ENCODE data around the gene PATE1. TPM values are rescaled to one million over a fixed set of nuclear protein-coding genes. Genes with fewer than 3 reads are reported as not detected.

The PATE1 gene
- total RNA-seq, 4 donors from 2014 or later, result not detected

GRCh38 chr11:125724125-125724524 lies 22.0 kb upstream of the PATE1 start:
- intact Hi-C loops (cut with DNase I), result no loop called here
- TF ChIP-seq POLR2A (IDR thresholded peaks at IDR 0.05), result no peak
- TF ChIP-seq, protein P1, sequence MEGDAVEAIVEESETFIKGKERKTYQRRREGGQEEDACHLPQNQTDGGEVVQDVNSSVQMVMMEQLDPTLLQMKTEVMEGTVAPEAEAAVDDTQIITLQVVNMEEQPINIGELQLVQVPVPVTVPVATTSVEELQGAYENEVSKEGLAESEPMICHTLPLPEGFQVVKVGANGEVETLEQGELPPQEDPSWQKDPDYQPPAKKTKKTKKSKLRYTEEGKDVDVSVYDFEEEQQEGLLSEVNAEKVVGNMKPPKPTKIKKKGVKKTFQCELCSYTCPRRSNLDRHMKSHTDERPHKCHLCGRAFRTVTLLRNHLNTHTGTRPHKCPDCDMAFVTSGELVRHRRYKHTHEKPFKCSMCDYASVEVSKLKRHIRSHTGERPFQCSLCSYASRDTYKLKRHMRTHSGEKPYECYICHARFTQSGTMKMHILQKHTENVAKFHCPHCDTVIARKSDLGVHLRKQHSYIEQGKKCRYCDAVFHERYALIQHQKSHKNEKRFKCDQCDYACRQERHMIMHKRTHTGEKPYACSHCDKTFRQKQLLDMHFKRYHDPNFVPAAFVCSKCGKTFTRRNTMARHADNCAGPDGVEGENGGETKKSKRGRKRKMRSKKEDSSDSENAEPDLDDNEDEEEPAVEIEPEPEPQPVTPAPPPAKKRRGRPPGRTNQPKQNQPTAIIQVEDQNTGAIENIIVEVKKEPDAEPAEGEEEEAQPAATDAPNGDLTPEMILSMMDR (IDR thresholded peaks at IDR 0.05), result peak in 1 of 6 experiments; percentile 25
- WGBS, 2 donors, result 71 to 95% methylated on average over 1 of the region's 1 CpG
- Histone ChIP-seq H3K27ac (no peak overlapping the region), H3K4me3 (no peak overlapping the region), H3K27me3 (peaks cover 0 to 34% (median 0%) of the 10 kb centered on the region in 4 donors), H3K36me3 (no peaks in the 10 kb centered on the region), H3K9me3 (no peaks in the 10 kb centered on the region), H3K4me1 (peaks cover 0 to 10% (median 0%) of the 10 kb centered on the region in 3 donors)
- DNase-seq, result no peak

DNA sequence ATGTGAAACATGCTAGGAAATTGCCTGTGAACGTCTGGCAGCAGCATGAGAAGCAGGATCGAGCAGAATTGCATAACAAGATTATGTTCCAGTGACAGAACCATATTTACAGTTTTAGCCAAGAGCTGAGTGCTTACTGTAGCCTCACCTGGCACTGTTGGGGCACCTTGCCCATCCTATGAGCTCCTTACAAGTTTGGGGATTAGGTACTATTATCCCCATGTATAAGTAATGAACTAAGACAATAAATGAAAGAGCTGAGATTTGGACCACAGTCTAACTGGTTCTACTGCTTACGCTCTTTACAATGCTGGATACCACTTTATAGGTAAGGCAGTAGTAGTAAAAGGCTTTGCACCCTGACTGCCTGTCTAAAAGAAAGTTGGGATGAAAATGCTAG lies 17.1 kb upstream of the PATE1 start:
- Histone ChIP-seq H3K27ac (no peak overlapping the region), H3K36me3 (no peaks in the 10 kb centered on the region), H3K27me3 (peaks cover 0 to 18% (median 0%) of the 10 kb centered on the region in 4 donors), H3K9me3 (no peaks in the 10 kb centered on the region), H3K4me1 (peaks cover 0 to 14% (median 0%) of the 10 kb centered on the region in 3 donors), H3K4me3 (no peak overlapping the region)
- TF ChIP-seq, protein P1 (IDR thresholded peaks at IDR 0.05), result no peak
- TF ChIP-seq POLR2A (IDR thresholded peaks at IDR 0.05), result no peak
- no peak for DNase-seq
- 29 to 49% methylated on average over 3 of the region's 3 CpGs for WGBS, 2 donors
- intact Hi-C loops (cut with DNase I), result no loop called here

DNA sequence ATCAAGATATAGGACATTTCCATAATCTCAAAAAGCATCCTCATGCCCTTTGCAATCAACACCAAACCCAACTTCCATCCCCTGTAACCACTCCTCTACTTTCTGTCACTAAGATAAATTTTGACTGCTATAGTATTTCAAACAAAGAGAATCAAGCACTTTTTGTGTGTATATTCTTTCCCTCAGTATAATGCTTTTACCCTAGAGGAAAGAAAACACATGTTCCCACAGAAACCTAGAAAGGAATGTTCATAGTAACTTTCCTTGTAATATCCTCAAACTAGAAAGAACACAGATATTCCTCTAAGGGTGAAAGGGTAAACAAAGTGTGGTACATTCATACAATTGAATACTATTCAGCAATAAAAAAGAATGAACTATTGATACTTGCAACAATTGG lies 5.5 kb upstream of the PATE1 start:
- no peak overlapping the region for H3K4me3 ChIP-seq
- H3K36me3 ChIP-seq, result no peaks in the 10 kb centered on the region
- TF ChIP-seq, protein P1 (IDR thresholded peaks at IDR 0.05), result no peak
- TF ChIP-seq POLR2A (IDR thresholded peaks at IDR 0.05), result no peak
- H3K27me3 ChIP-seq, result peaks cover 0 to 9% (median 0%) of the 10 kb centered on the region in 4 donors
- H3K4me1 ChIP-seq, result no peaks in the 10 kb centered on the region
- no peak for DNase-seq
- H3K27ac ChIP-seq, result no peak overlapping the region
- intact Hi-C loops (cut with DNase I), result no loop called here
- no peaks in the 10 kb centered on the region for H3K9me3 ChIP-seq

DNA sequence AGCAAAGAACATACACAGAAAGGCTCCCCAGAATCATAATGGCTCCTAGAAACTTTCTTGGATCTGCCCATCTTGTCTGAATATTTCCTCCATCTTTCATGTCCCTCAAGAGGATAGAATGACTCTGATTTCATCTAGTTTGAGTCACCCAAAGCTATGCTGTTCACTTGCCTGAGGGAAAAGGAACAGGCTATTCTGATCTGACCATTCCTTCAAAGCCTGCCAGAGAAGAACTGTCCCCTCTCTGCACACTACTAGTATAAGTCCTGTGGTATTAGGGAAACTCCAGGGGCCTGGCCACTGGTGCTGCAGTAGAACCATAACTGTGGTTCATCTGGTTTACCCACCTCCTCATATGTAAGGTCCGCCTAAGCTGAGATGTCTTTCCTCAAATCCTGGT lies 2.4 kb upstream of the PATE1 start:
- no peaks in the 10 kb centered on the region for H3K36me3 ChIP-seq
- H3K4me3 ChIP-seq, result no peak overlapping the region
- DNase-seq, result no peak
- no peaks in the 10 kb centered on the region for H3K4me1 ChIP-seq
- peaks cover 0 to 12% (median 0%) of the 10 kb centered on the region in 4 donors for H3K27me3 ChIP-seq
- WGBS, 2 donors, result 82 to 95% methylated on average over 1 of the region's 1 CpG
- intact Hi-C loops (cut with DNase I), result no loop called here
- no peak overlapping the region for H3K27ac ChIP-seq
- TF ChIP-seq, protein P1 (IDR thresholded peaks at IDR 0.05), result no peak
- no peak for TF ChIP-seq POLR2A (IDR thresholded peaks at IDR 0.05)
- H3K9me3 ChIP-seq, result no peaks in the 10 kb centered on the region

GRCh38 chr11:125750629-125751028 lies 4.5 kb downstream of the PATE1 start:
- Histone ChIP-seq H3K9me3 (no peaks in the 10 kb centered on the region), H3K27ac (no peak overlapping the region), H3K4me3 (no peak overlapping the region), H3K4me1 (no peaks in the 10 kb centered on the region), H3K36me3 (no peaks in the 10 kb centered on the region), H3K27me3 (peaks cover 0 to 3% (median 0%) of the 10 kb centered on the region in 4 donors)
- WGBS, 2 donors, result 27 to 41% methylated on average over 2 of the region's 2 CpGs
- TF ChIP-seq POLR2A (IDR thresholded peaks at IDR 0.05), result no peak
- TF ChIP-seq, protein P1 (IDR thresholded peaks at IDR 0.05), result no peak
- no peak for DNase-seq
- intact Hi-C loops (cut with DNase I), result no loop called here
